KMS-11 (cell line): ENCODE data around the gene UPF1.

Experiments
- H2AFZ ChIP-seq: fragments of 200-600 bp; sonication (generic); 2 replicates; pipeline ENCODE4 v1.6.1; 2016; ENCODE audit warnings: antibody characterized with exemption, mixed run types, low read depth
- H3K27ac ChIP-seq: fragments of 200-600 bp; sonication (generic); 2 replicates; pipeline ENCODE4 v1.6.1; 2016; ENCODE audit warnings: mild to moderate bottlenecking, mixed run types
- H3K27me3 ChIP-seq: fragments of 200-600 bp; sonication (generic); 2 replicates; pipeline ENCODE4 v1.6.1; 2017; ENCODE audit warnings: mild to moderate bottlenecking, low read depth, mixed run types, moderate library complexity; ENCODE audit not compliant: insufficient read depth
- H3K36me3 ChIP-seq: fragments of 200-600 bp; sonication (generic); 2 replicates; pipeline ENCODE4 v1.6.1; 2017; ENCODE audit warnings: mild to moderate bottlenecking, mixed run types; ENCODE audit not compliant: insufficient read depth
- H3K4me1 ChIP-seq: fragments of 200-600 bp; sonication (generic); 2 replicates; pipeline ENCODE4 v1.6.1; 2016; ENCODE audit warnings: mild to moderate bottlenecking, low read depth, mixed run types; ENCODE audit not compliant: poor library complexity, severe bottlenecking
- H3K4me2 ChIP-seq: fragments of 200-600 bp; sonication (generic); 2 replicates; pipeline ENCODE4 v1.7.0; 2016; ENCODE audit warnings: mild to moderate bottlenecking, mixed run types
- H3K4me3 ChIP-seq: fragments of 200-600 bp; sonication (generic); IDR thresholded peaks from 2 replicates; pipeline ENCODE4 v1.6.1; 2017; ENCODE audit warnings: low read depth, low read length, mixed read lengths; ENCODE audit not compliant: insufficient read depth
- H3K79me2 ChIP-seq: fragments of 200-600 bp; sonication (generic); 2 replicates; pipeline ENCODE4 v1.6.1; 2016; ENCODE audit warnings: low read depth, mixed run types; ENCODE audit not compliant: insufficient read depth
- H3K9ac ChIP-seq: fragments of 200-600 bp; sonication (generic); 2 replicates; pipeline ENCODE4 v1.6.1; 2016; ENCODE audit warnings: mild to moderate bottlenecking, mixed run types
- H4K20me1 ChIP-seq: fragments of 200-600 bp; sonication (generic); 2 replicates; pipeline ENCODE4 v1.6.1; 2016; ENCODE audit warnings: mild to moderate bottlenecking, mixed run types; ENCODE audit not compliant: insufficient read depth
- CTCF ChIP-seq: fragments of 200-600 bp; sonication (generic); conservative IDR thresholded peaks from 2 replicates; pipeline ENCODE4 v1.6.1; 2017; ENCODE audit warnings: low read depth, mild to moderate bottlenecking, antibody characterized with exemption, low read length, moderate library complexity, mixed read lengths

The UPF1 gene

GRCh38 chr19:18860302-18860700, 28.5 kb downstream of the UPF1 start:
- no peak overlapping the region for H2AFZ ChIP-seq
- no peaks in the 10 kb centered on the region for H3K79me2 ChIP-seq
- H3K27ac ChIP-seq: no peak overlapping the region
- H4K20me1 ChIP-seq: no peaks in the 10 kb centered on the region
- H3K4me2 ChIP-seq: no peak overlapping the region
- TF ChIP-seq CTCF: no peak
- H3K27me3 ChIP-seq: no peaks in the 10 kb centered on the region
- peaks cover 4% of the 10 kb centered on the region; the same call in 1 of the 2 replicates for H3K36me3 ChIP-seq
- H3K4me1 ChIP-seq: no peaks in the 10 kb centered on the region
- H3K4me3 ChIP-seq: no peak overlapping the region
- H3K9ac ChIP-seq: no peak overlapping the region

GRCh38 chr19:18860725-18861124, 29.0 kb downstream of the UPF1 start:
- Histone ChIP-seq H2AFZ (no peak overlapping the region), H3K27me3 (no peaks in the 10 kb centered on the region), H4K20me1 (no peaks in the 10 kb centered on the region), H3K9ac (no peak overlapping the region), H3K79me2 (no peaks in the 10 kb centered on the region), H3K4me1 (no peaks in the 10 kb centered on the region), H3K36me3 (peaks cover 4% of the 10 kb centered on the region; the same call in 1 of the 2 replicates), H3K27ac (no peak overlapping the region), H3K4me3 (no peak overlapping the region), H3K4me2 (no peak overlapping the region)
- no peak for TF ChIP-seq CTCF

- H3K4me1 ChIP-seq: no peaks in the 10 kb centered on the region
- no peak overlapping the region for H3K4me3 ChIP-seq
- no peaks in the 10 kb centered on the region for H3K27me3 ChIP-seq
- H3K79me2 ChIP-seq: no peaks in the 10 kb centered on the region
- H4K20me1 ChIP-seq: no peaks in the 10 kb centered on the region
- no peak overlapping the region for H3K4me2 ChIP-seq
- no peak overlapping the region for H3K27ac ChIP-seq
- H3K9ac ChIP-seq: no peak overlapping the region
- TF ChIP-seq CTCF: no peak
- peaks cover 4% of the 10 kb centered on the region; the same call in 1 of the 2 replicates for H3K36me3 ChIP-seq
- H2AFZ ChIP-seq: no peak overlapping the region
Measured at GRCh38 chr19:18861235-18861634, 29.5 kb downstream of the UPF1 start.

- no peak overlapping the region for H3K4me2 ChIP-seq
Measured at GRCh38 chr19:18861917-18862316, 30.2 kb downstream of the UPF1 start.

More at GRCh38 chr19:18861917-18862316, 30.2 kb downstream of the UPF1 start:
- peaks cover 4% of the 10 kb centered on the region; the same call in 1 of the 2 replicates for H3K36me3 ChIP-seq
- no peak overlapping the region for H2AFZ ChIP-seq
- no peak for TF ChIP-seq CTCF
- no peak overlapping the region for H3K9ac ChIP-seq
- no peaks in the 10 kb centered on the region for H3K4me1 ChIP-seq
- no peak overlapping the region for H3K4me3 ChIP-seq
- no peak overlapping the region for H3K27ac ChIP-seq
- no peaks in the 10 kb centered on the region for H3K79me2 ChIP-seq
- no peaks in the 10 kb centered on the region for H4K20me1 ChIP-seq
- H3K27me3 ChIP-seq: no peaks in the 10 kb centered on the region
